ENCODE data around the gene BCAS1.

Gene BCAS1

DNA sequence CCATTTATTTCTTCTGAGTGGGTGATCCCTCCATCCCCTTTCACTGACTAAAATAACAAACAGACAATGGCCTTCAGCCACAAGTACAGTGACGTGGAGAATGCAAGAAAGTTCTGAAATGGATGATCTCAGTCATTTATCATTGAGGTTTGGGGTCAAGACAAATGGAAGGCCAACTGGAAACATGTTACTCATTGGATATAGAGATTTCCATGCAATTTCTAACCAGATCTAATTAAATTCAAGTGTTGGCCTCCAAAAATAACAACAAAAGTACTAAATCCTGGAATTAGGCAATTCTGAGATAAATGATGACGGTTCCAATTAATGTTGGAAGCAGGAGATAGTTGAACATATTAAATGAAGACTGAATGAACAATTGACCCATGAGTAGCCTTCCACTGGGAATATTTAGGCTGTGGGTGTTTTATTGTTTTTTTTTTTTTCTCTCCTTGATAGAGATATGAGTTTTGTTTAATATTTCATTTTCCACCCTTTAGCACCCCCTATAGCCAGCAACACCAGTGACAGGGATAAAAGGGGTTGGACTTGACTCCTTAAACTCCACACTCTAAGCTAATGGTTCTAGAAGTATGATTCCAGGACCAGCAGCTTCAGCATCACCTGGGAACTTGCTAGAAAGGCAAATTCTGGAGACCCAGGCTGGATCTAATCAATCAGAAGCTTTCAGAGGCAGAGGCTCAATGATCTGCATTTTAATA lies 112.8 kb downstream of the BCAS1 start:
- no peak for DNase-seq

DNA sequence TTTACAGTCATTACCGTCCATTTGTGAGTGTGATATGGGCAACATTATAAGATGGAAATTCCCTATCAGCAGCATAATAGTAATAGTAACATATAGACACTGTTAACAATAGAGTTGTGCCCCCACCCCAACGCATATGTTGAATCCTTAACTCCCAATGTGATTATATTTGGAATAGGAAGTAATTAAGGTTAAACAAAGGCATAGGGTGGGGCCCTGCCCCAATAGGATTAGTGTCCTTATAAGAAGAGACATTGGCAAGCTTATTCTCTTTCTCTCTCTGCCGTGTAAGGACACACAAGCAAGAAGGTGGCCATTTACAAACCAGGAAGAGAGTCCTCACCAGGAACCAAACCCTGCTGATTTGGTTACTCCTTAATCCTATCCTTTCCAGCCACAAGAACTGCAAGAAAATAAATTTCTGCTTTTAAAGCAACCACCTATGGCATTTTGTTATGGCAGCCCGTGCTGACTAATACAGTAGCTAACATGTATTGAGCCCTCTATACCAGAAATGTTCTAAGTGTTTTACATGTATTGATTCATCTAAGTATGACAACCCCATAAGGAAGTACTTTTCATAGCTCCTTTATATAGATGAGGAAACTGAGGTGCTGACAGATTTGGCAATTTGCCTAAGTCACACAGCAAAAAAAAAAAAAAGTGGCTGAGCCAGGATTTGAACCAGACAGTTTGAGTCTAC lies 114.2 kb downstream of the BCAS1 start:
- DNase-seq: no peak

DNA sequence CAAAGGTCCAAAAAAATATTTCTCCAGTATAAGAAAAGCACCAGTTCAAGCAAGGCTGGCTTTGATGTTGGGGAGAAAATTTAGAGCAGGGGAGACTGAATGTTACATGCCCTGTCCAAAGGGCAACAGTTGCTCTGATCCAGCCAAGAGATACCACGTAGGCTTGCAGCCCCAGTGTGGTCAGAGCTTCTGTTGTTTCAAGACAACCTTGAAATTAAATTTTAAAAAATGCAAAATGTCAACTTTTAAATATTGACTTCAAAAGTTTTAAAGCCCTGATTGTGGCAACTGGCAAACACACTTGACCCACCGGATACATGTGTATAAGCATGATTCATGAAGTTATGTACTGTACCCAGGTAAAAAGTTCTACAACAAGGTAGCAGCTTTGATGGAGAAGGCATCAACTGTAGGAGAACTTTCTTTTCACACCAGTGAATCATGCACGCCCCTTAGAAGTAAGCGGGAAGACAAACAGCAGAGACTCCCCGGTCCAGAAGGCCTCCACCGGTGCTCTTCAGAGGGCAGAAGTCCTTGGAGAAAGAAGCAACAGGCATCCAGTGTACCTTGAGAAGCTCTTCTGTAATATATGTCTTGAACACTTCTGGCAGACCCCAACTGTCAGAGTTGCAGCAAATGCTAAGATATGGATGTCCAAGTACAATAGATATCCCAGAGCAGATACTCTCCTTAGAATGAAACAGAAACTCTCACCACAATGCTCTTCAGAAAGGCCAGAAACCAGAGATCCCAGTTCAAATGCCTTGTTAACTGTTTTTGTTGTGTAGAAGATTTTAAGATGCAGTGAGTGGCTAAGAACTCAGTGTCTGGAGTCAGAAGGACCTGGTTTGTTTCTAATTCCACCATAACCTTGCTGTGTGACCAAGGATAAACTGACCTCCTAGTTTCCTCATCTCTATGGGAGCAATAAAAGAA lies 115.4 kb downstream of the BCAS1 start:
- no peak for DNase-seq

DNA sequence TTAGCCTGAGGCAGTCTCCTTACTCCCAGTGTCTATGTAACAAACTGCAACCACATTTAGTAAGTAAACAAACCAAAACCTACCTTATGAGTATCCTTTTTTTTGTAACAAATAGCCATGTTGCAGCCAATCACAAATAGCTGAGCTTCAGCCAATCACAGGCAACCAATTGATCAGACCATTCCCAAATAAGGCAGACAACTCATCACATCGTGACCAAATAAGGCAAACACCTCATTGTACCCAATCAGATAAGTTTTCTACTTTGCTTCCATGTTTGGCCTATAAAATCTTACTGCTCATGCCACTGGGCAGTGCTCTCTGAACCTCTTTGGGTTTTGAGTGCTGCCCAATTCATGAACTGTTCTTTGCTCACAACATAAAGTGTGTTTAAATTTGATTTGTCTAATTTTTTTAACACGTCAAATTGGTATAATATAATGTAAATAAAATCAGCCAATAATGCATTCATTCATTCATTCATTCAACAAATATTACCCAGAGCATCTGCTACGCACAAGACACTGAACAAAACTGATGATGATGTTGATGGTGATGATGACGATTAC lies 117.8 kb downstream of the BCAS1 start:
- DNase-seq: no peak

DNA sequence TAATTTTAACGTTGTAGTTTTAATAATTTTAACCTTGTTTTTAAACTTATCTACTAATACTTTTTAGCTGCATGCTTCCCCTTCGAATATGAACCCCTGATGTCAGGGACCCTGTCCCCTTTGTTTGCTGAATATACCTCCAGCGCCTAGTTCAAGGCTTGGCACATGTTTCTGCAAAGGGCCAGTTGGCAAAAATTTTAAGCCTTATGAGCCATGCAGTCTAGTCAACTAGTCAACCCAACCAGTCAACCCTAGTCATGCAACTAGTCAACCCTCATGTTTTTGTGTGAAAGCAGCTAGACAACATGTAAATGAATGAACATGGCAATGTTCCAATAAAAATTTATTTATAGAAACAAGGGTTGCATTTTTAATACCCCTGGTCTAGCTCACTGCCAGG lies 119.8 kb downstream of the BCAS1 start:
- DNase-seq: no peak

DNA sequence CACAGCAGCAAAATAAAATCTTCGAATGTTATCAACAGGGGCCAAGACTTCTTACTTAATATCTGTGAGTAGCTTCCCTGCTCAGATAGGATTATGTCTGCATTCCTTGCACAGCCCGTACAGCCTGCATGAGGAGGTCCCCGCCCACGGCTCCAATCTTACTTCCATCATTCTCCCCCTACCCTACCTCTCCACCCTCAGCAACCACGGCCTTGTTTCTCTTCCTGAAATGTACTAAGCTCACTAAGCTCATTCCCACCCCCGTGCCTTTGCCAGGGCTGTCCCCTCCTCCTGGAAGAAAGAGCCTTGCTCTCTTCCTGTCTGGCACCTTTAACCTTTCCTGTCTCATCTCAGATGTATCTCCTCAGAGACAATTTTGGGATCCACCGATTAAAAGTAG lies 120.4 kb downstream of the BCAS1 start:
- DNase-seq: no peak

DNA sequence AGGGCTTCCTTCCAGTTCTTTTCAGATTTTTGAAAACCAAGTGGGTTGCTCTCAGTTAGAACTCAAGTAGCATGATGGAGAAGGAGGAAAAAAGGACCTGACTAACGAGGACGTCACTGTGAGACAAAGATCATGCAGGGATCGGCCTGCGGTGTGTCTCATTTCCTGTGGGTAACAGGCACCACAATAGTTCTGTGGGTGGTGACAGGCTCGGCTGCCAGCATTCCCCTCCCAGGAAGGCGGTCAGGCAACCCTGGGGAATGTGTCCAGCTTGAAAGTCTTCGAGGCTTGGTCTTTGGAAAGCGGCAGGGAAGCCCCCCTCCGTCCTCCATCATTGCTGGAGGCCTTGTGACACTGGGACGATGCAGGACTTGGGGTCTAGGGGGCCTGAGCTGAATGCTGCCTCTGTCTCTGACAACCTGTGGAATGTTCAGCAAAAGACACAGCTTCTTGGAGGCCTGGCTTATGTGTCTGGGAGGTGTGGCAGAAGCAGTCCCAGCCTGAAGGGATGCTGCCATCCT lies 121.0 kb downstream of the BCAS1 start:
- no peak for DNase-seq

DNA sequence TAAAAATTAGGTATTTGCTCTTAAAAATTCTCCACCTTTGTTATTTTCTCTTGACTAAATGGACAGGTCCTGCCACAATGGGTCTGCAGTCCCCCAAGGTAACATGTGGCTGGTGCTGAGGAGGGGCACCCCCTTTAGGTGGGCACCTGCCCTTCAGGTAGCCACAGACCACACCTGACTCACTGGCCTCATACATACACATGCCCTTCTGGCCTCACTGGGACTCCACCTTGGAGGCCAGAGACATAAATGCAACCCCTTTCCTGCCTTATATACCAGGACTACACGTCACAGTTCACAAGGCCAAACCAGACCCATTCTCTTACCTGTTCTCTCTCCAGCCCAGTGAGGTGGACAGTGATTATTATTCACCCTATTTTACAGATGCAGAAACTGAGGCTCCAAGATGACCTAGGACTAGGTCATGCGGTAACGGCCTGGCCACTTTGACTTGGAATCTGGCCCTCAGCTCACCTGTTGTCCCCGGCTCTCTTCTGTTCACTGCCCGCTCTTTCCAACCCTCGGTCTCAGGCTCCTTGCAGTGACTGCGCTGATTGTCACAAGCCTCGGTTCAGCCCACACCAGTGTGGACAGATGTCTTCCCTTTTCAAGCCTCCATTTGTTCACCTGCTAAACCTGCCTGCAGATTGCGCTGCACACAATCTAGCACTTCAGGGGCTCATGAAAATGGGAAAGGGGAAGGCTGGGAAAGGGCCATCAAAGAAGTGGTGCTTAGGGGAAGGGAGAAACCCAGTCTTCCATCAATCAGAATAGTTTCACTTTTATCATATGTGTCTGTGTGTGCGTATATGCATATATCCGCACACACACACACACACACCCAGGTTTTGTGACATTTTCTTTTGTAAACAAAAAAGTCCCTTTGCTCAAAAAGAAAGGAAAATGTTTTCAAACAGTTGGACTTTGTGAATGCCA lies 121.7 kb downstream of the BCAS1 start:
- no peak for DNase-seq

DNA sequence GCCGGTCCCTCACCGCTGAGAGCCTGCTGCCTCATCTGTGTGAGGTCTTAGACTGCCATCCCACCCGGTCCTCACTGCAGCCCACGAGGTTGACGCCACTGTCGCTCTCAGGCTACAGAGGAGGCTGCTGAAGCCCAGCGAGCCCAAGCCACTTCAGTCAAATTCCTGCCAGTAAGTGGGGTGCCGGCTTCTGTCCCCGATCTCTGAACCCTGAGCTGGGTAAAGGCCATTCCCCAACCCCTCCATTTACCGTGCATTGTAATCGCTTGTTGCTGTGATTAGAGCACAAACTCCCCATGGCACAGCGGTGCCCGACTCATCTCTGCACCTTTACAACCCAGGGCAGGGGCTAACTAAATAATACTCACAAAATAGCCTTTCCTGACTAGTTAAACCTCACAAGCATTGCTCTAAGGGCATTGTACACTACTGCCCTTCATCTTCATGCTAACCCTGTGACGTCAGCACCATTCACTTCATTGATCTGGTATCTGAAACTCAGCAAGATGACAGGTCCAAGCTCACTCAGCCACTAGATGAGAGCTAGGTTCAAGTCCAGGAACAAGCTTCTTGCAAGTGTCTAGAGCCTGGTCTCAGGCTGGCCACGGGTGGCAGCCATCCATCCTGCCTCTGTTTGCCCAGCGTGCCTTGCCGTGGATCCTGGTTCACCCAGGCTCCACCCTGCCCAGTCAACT lies 122.7 kb downstream of the BCAS1 start:
- no peak for DNase-seq

DNA sequence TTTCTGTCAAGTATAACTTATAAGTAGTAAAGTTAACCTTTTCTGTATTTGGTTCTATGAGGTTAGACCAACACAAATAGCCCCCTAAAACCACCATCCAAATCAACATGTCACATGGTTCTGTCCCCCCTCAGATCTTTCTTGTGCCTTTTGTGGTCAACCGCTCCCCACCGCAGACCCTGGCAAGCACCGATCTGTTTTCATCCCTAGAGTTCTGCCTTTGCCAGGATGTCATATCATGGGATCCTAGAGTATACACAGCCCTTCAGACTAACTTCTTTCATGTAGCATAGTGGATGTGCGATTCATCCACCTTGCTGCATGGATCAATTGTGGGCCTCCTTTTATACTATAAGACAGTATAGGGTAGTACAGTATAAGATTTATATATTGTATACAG lies 124.3 kb downstream of the BCAS1 start:
- DNase-seq: no peak

DNA sequence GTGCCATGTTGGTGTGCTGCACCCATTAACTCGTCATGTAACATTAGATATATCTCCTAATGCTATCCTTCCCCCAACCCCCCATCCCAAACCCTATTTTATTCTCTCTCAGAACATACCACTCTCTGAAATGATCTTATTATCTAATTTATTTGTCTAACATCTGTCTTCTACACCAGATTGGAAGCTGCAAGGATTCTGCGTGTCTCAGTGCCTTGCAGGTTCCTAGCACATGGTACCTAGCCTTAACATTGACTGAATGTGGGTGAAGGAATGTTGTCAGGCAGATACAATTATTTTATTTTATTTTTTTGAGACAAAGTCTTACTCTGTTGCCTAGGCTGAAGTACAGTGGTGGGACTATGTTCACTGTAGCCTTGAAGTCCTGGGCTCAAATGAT lies 124.9 kb downstream of the BCAS1 start:
- DNase-seq: no peak

DNA sequence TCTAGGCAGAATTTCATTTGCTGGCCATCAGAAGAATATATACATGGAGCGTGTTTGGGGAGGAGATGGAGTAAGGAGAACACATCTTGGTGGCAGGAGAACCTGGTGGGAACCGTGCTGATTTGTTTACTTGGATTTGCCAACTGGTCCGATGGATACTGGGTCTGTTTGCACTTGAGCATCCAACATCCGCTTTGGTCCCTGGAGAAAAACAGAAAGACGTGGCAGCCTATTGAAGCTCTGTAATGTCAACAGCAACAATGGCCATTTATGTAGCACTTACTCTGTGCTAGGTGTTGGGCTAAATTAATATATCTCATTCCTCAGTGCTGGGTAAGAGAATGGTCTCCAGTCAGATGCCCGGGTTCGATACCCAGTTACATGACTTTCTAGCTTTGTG lies 125.6 kb downstream of the BCAS1 start:
- DNase-seq: no peak

DNA sequence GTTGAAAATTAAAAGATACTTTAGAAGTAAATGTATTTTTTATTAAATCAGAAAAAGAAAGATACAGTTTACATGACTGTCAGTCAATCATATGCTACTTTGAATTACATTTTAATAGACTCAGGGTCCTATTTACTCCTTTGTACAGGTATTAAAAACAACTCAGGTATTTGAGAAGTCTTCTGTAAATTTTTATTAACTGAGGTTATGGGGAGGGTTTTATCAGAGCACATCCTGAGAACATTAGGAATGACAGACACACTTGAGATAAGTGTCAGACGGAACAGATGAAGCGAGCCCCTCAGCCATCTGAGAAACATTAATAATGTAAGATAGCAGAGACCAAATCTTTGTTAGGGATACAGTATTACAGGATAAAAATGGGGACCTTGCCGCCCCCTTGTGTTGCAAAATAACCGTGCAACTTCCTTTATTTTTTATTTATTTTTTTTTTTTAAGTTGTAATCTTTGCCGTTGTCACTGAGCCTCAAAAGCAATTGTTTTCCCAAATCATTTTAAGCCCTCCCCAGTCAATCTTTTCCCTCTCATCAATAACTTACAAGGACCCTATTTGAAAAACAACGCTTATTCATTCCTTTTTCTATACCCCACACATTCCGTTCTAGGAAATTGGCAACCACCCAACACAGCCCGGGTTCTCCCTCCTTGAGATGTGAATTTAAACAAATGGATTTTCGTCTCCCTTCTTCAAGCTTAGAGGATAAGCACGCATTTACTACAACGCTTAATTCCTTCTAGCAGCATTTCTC lies 126.7 kb downstream of the BCAS1 start:
- no peak for DNase-seq

DNA sequence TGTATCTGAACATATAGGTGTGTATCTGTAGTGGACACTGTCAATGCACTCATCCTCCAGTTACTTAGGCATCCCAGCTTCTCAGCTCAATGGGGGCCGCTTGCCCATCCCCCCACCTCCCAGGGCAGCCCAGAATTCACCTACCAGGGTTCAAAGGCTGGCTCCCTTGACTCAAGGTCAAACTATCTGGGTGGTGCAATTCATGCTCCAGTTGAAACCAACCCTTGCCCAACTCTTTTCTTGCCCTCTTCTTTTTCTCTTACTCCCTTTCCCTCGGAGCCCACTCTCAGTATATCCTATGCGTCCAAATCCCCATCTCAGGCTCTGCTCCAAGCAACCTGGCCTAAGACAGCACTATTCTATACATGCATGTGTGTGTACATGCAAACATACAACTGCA lies 127.4 kb downstream of the BCAS1 start:
- no peak for DNase-seq

DNA sequence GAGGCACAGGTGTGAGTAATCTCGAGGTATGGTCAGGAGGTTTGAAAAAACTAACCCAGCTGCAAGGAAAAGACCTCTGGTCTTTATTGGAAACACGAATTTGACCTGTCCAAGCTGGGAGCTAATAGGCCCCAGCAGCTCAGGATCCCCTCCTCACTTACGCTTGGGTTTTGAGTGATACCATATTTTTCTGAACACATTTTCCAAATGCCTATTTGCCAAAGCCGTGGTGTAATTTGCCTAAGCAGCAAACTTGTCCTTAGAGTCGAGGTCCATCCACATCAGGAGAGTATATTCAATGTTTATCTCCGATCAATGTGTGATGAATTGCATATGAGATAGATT lies 128.0 kb downstream of the BCAS1 start:
- no peak for DNase-seq

DNA sequence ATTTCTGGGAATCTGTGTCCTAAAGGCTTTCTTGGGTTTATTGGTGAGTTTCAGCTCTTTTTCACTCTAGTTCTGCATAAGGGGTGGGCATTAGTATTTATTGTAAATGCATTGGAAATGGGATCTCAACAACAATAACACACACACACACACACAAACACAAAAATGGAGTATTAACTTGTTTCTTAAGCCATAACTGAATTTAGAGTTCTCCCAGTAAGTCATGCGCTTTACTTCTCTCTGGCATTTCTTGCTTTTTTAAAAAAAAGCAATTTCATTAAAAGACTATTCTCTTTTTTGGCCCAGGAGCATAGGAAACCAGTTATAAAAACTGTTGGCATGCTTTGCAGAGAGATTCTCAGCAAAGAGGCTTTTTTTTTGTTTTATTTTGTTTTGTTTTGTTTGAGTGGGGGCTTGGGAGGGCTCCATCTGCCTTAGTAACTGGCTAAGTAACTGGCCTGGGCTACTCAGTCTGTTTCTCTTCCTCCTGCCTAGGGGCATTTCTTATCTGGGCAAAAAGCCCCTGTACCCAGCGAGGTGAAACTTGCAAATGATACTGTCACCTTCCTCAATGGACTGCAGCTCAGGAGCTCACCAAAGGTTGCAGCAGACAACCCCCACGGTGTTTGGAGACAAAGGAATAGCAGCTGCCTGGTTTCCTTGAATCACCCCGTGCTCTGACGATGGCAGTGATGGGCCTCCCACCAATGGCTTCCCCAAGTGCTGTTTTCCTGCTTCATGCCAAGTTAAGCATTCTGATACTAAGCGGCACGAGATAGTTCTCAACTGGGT lies 128.5 kb downstream of the BCAS1 start:
- DNase-seq: no peak

DNA sequence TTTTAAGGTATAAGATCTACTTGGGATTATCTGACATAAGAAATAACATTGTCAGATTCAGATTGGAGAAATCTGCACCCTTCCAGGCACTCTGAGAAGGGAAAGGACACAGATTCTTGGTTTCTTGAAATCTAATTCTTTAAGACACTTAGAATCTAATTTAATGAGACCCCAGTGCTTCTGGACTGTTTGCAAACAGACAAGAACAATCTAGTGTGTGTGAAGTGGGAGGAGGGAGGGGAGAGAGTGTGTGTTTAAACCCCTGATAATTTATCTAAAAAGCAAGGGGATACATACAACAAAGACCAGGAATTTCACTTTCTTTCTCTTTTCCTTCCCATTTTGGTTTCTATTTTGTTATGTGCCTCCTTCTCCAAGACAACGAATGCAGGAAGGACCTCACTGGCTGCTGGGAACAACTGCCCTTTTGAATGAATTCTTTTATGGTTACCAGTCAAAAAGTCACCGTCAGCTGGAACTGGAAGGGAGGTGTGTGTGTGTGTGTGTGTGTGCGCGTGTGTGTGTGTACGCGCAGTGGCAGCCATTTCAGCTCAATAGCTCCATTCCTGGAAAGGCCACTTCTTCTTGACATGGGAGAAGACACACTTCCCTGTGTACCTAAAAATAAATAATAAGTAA lies 129.4 kb downstream of the BCAS1 start:
- DNase-seq: no peak

DNA sequence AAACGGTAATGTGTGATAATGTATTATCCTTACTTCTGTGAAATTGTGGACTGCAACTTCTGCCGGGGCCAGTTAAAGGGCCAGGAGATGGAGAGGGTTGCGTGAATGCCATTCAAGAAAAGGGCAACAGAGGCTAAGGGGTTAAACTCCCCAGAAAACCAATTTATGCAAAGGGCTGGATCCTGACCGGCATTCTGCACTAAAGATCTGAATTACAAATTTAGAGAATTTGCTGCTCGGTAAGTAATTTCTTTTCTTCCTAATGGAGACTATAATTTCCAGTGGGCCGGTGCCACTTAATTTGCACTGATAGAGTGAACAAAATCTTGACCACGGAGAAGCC lies 130.1 kb downstream of the BCAS1 start:
- no peak for DNase-seq
